Stomach (tissue), 9 donors: ENCODE data around the gene RBM38. TPM values are rescaled to one million over a fixed set of nuclear protein-coding genes. Genes with fewer than 3 reads are reported as not detected.

Experiments
- DNase-seq, 2 donors: peaks; one replicate each; pipeline versions ENCODE4 v3.0.0 to v3.0.0-alpha.2; 2013 to 2019
- H3K27ac ChIP-seq, 5 donors: fragments of 200-600 bp in 4 of 5; sonication (generic) in 4 of 5; one replicate each; pipeline ENCODE4 v1.5.1; 2013 to 2019; ENCODE audit warnings: mild to moderate bottlenecking in 1 of 5, moderate library complexity in 1 of 5
- H3K27me3 ChIP-seq, 3 donors: fragments of 200-600 bp; sonication (generic); one replicate each; pipeline ENCODE4 v1.5.1; 2017 to 2019; ENCODE audit warnings: mixed run types in 1 of 3
- H3K36me3 ChIP-seq, 4 donors: fragments of 200-600 bp; sonication (generic); 1 replicate in 3 of 4; 2 replicates in 1 of 4; pipeline ENCODE4 v1.5.1; 2016 to 2019
- H3K4me1 ChIP-seq, 4 donors: fragments of 200-600 bp; sonication (generic); one replicate each; pipeline ENCODE4 v1.5.1; 2016 to 2019
- H3K4me3 ChIP-seq, 4 donors: fragments of 200-600 bp; sonication (generic) in 3 of 4; one replicate each; pipeline ENCODE4 v1.5.1; 2016 to 2019; ENCODE audit warnings: mild to moderate bottlenecking in 1 of 4
- H3K9me3 ChIP-seq, 4 donors: fragments of 200-600 bp; sonication (generic); one replicate each; pipeline ENCODE4 v1.5.1; 2016 to 2019
- EP300 ChIP-seq: sonication (generic); formaldehyde crosslinking; IDR thresholded peaks from one replicate; pipeline ENCODE4 v1.6.1; 2017; ENCODE audit warnings: antibody characterized with exemption
- POLR2A ChIP-seq, 4 donors: fragments of 450-650 bp; IDR thresholded peaks; one replicate each; pipeline ENCODE4 v1.6.1; 2016; ENCODE audit warnings: antibody characterized with exemption in 4 of 4, control low read depth in 2 of 4, mild to moderate bottlenecking in 1 of 4, moderate library complexity in 1 of 4
- POLR2AphosphoS5 ChIP-seq, 3 donors: sonication (generic); formaldehyde crosslinking; IDR thresholded peaks; one replicate each; pipeline ENCODE4 v1.6.1; 2016; ENCODE audit warnings: antibody characterized with exemption in 3 of 3
- WGBS, 5 donors: extraction: QIAGEN DNeasy Blood & Tissue Kit in 3 of 5; methylation state at CpG; one replicate each; pipeline versions ENCODE4 v1.1.5 to v1.1.7; 2013 to 2018; 5-methylcytosine and 5-hydroxymethylcytosine counted together
- intact Hi-C: fragments of 100-400 bp; cut with DNase I; formaldehyde crosslinking; loops from one replicate; pipeline ENCODE4 v1.15.1; 2023; ENCODE audit warnings: low total_unique reads
- polyA plus RNA-seq, 3 donors: library from polyadenylated mRNA; stranded (reverse); fragments of 200-250 nt; gene quantifications; one replicate each; pipeline ENCODE4 v1.2.3, GENCODE V29; 2013
- total RNA-seq, 5 donors: library from RNA; depleted of rRNA; stranded (reverse); fragments of >200 nt; gene quantifications; one replicate each; pipeline versions ENCODE4 v1.1.0 to v1.2.3, GENCODE V29; 2014 to 2016
- TF ChIP-seq, protein P1 (sequence below), 7 experiments: fragments of 450-650 bp in 4 of 7; fragments of 200-600 bp in 3 of 7; sonication (generic) in 3 of 7; IDR thresholded peaks; one replicate each; pipeline ENCODE4 v1.5.1; 2016 to 2019; ENCODE audit warnings: antibody characterized with exemption in 7 of 7, control low read depth in 2 of 7, mild to moderate bottlenecking in 1 of 7
- donor health status: healthy with polysubstance abuse.
- donor health status: Bipolar disorder and iron deficiency.
- donor health status: healthy.

RBM38 gene
- total and polyA plus RNA-seq, 8 donors: 5.3 to 37.8 (median 16.4) TPM

DNA sequence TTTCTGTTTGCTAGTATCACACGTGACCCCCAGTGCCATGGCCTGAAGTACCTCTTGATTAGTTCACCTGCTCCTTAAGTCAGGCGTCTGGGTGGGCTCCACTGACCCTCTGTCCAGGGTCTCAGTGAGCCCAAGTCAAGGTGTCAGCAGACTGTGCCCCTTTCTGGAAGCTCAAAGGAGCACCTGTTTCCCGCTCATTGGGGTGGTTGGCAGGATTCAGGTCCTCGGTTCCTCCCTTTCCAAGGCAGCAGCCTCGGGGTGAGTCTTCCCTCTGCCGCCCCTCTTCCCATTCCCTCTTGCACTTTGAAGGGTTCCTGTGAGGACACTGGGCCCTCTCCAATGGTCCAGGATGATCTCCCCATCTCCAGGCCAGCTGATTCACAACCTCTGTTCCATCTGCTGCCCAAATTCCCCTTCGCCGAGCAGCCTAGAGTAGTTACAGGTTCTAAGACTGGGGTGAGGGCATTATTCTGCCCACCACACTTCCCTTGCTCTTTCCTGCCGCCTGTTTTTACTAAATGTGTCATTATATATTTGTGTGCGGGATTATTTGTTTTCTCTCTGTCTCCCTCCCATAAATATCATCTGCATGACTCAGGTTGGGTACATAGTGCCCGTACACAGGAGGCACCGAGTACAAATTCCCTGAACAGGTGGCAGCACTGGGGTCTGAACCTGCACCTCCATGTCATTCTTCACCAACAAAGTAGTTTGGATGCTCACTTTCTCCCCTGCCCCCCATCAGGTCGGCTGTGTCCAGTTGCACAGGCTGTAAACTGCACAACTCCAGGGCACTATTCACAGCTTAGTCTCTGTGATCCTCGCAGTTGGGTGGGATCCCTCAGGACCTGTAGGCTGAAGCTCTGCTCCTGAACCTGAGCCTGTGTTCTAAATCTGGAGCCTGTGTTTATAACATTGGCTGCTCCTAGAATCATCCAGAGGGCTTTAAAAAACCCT lies 58.5 kb downstream of the RBM38 start:
- TF ChIP-seq POLR2AphosphoS5 (IDR thresholded peaks at IDR 0.05) (no peak), POLR2A (IDR thresholded peaks at IDR 0.05) (no peak), EP300 (no peak)
- TF ChIP-seq, protein P1, sequence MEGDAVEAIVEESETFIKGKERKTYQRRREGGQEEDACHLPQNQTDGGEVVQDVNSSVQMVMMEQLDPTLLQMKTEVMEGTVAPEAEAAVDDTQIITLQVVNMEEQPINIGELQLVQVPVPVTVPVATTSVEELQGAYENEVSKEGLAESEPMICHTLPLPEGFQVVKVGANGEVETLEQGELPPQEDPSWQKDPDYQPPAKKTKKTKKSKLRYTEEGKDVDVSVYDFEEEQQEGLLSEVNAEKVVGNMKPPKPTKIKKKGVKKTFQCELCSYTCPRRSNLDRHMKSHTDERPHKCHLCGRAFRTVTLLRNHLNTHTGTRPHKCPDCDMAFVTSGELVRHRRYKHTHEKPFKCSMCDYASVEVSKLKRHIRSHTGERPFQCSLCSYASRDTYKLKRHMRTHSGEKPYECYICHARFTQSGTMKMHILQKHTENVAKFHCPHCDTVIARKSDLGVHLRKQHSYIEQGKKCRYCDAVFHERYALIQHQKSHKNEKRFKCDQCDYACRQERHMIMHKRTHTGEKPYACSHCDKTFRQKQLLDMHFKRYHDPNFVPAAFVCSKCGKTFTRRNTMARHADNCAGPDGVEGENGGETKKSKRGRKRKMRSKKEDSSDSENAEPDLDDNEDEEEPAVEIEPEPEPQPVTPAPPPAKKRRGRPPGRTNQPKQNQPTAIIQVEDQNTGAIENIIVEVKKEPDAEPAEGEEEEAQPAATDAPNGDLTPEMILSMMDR (IDR thresholded peaks at IDR 0.05): no peak

GRCh38 chr20:57450419-57450818 lies 59.2 kb downstream of the RBM38 start:
- peaks cover 0 to 36% (median 15%) of the 10 kb centered on the region in 4 donors for H3K4me1 ChIP-seq
- peaks cover 0 to 5% (median 0%) of the 10 kb centered on the region in 3 donors for H3K27me3 ChIP-seq
- WGBS, 5 donors: 18 to 38% (median 29%) methylated on average over 11 to 12 of the region's 12 CpGs
- intact Hi-C loops: no loop called here
- DNase-seq: peak; percentile 51
- H3K27ac ChIP-seq: peak overlapping the region in 4 of 5 donors; percentile 15 to 68 (median 51)
- H3K36me3 ChIP-seq: no peaks in the 10 kb centered on the region
- H3K9me3 ChIP-seq: no peaks in the 10 kb centered on the region
- no peak for TF ChIP-seq EP300
- TF ChIP-seq POLR2AphosphoS5 (IDR thresholded peaks at IDR 0.05): no peak
- TF ChIP-seq, protein P1 (IDR thresholded peaks at IDR 0.05): no peak
- TF ChIP-seq POLR2A (IDR thresholded peaks at IDR 0.05): no peak
- H3K4me3 ChIP-seq: no peak overlapping the region

More for the DNA sequence above, 58.5 kb downstream of the RBM38 start:
- Histone ChIP-seq H3K36me3 (no peaks in the 10 kb centered on the region), H3K4me1 (peaks cover 0 to 36% (median 16%) of the 10 kb centered on the region in 4 donors), H3K9me3 (no peaks in the 10 kb centered on the region), H3K27me3 (peaks cover 0 to 5% (median 0%) of the 10 kb centered on the region in 3 donors), H3K4me3 (no peak overlapping the region), H3K27ac (peak overlapping the region in 3 of 5 donors; percentile 50 to 68 (median 52))
- DNase-seq: no peak
- 71 to 79% (median 78%) methylated on average over 14 of the region's 14 CpGs for WGBS, 5 donors
- intact Hi-C loops: no loop called here

GRCh38 chr20:57450931-57451330 lies 59.7 kb downstream of the RBM38 start:
- H3K9me3 ChIP-seq: no peaks in the 10 kb centered on the region
- no peak overlapping the region for H3K4me3 ChIP-seq
- WGBS, 5 donors: 62 to 68% (median 63%) methylated on average over 10 to 13 of the region's 13 CpGs
- H3K27me3 ChIP-seq: peaks cover 0 to 5% (median 0%) of the 10 kb centered on the region in 3 donors
- TF ChIP-seq, protein P1 (IDR thresholded peaks at IDR 0.05): no peak
- no peak for TF ChIP-seq POLR2A (IDR thresholded peaks at IDR 0.05)
- TF ChIP-seq POLR2AphosphoS5 (IDR thresholded peaks at IDR 0.05): no peak
- no peak for TF ChIP-seq EP300
- no peaks in the 10 kb centered on the region for H3K36me3 ChIP-seq
- intact Hi-C loops: no loop called here
- peaks cover 0 to 36% (median 15%) of the 10 kb centered on the region in 4 donors for H3K4me1 ChIP-seq
- H3K27ac ChIP-seq: peak overlapping the region in 4 of 5 donors; percentile 15 to 68 (median 51)
- DNase-seq: no peak

DNA sequence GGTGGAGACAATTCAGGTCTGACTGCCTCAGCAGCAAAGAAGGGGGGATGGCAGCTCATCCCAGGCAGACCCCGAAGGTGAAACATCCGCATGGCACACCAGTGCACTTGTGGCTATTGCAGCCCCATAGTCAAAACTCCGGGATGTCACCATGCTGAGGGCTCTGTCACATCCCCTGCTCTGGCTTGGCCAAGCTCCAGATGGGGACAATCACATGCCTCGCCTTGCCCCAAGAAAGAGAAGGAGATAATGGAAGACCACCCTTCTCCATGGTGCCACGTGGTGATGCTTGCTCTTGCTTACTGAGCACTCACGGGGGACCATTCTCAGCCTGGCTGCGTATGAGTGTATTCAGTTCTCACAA lies 60.2 kb downstream of the RBM38 start:
- Histone ChIP-seq H3K4me3 (no peak overlapping the region), H3K27me3 (peaks cover 0 to 5% (median 0%) of the 10 kb centered on the region in 3 donors), H3K36me3 (no peaks in the 10 kb centered on the region), H3K4me1 (peaks cover 0 to 36% (median 15%) of the 10 kb centered on the region in 4 donors), H3K27ac (peak overlapping the region in 3 of 5 donors; percentile 50 to 68 (median 52)), H3K9me3 (no peaks in the 10 kb centered on the region)
- 65 to 89% (median 79%) methylated on average over 7 of the region's 7 CpGs for WGBS, 5 donors
- no peak for DNase-seq
- TF ChIP-seq POLR2AphosphoS5 (IDR thresholded peaks at IDR 0.05): no peak
- no peak for TF ChIP-seq POLR2A (IDR thresholded peaks at IDR 0.05)
- TF ChIP-seq EP300: no peak
- TF ChIP-seq, protein P1 (IDR thresholded peaks at IDR 0.05): no peak
- intact Hi-C loops: no loop called here
